Stimulated activated CD8-positive, alpha-beta memory T cell treated with anti-CD3 and anti-CD28 coated beads, Interleukin-12 subunit alpha, Interleukin-12 subunit beta, amount 100 ng/mL, for 1 hour (primary cell): ENCODE results near the gene KRT28.
"Not testable (repeated sequence)": the region's sequence is repeated elsewhere in the genome, so short reads cannot be mapped to it uniquely, and the experiment has no call there.

Experiments
- DNase-seq: peaks from one replicate; pipeline ENCODE4 v3.0.0-alpha.2; 2020; ENCODE audit warnings: low read depth

Gene KRT28

DNA sequence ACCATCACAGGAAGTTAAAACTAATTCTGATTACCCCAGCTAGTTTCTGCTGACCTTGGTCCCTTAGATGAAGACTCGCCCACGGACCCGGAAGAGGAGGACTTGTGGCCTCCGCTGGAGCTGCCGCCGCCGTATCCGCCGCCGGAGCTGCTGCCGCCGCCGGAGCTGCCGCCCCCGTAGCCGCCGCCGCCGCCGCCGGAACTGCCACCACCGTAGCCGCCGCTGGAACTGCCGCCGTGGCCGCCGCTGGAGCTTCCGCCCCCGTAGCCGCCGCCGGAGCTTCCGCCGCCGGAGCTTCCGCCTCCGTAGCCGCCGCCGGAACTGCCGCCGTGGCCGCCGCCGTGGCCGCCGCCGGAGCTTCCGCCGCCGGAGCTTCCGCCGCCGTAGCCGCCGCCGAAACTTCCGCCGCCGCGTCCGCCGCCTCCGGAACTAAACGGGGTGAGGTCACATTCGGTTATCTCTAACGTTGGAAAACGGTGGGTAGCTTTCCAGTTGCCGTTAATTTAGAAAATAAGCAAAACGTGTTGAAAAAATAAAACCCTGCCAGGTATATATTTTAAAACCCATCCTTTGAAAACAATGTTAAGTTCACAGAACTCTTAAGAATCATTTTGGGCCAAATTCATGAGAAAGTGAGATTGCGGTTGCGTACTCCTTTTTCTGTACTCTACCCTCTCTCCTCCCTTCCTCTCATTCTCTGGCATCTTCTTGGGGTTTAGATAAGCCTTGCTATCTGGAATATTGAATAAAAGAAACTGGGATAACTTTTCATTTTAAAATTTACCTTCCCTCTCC is 19.2 kb upstream of the KRT28 start:
- peak; percentile 70 for DNase-seq

DNA sequence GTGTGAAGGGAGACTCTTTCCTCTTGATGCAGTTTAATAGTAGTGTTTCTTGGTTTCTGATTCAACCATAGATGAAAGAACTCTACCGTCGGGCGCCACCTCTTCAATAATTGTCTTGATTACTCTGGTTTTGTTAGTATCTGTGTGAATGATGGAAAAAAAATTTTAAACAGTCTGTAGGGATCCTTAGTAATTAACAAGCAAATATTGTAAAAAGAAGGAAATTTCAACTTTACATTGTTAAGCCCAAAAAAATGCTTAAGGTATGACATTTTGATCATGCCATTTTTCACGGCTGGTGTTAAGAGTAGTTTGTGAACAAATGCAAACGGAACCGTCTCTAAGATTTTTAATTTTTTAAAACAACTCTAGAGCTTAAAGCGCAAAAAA is 18.6 kb upstream of the KRT28 start:
- no peak for DNase-seq

DNA sequence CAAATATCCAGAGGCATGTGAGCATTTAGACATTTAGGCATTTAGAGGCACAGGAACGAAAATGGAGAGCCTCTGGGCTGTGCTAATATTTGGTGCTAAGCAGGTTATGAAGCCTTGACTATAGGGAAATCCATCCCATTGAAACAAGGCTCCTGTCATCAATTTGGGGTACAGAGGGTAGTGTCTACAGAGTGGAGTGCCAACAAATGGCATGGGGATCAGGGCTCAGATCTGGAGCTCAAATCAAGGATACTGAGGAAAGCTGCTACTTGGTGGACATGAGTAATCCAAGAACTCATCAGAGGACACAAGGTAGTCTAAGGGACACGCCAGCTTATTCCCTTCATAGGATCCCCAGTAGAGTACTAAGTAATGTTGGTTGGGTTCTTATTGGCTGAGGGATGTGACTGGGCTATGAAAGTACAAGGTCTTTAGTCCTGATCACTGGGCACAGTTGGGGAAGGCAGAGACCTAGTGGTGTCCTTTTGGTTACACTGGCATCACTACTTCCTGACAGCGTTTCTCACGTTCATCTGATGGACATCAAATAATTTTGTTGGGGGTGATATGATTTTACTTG is 17.4 kb upstream of the KRT28 start:
- no peak for DNase-seq

DNA sequence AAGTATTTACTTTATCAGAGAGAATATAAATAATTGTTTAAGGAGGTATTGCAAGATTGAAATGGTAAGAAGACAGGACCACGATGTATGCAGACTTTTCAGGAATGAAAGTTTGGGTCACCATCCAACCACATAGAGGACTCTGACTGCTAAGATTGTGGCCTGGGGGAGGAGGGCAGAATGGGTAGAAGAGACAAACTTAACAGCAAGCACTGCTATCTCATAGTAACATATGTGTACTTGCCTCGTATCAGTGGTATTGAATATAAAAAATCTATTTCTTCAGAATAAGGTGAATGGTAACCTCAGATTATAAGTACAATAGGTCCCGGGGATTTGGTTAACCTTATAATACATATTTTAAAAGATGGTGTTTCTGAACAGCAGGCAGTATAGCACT is 16.8 kb upstream of the KRT28 start:
- no peak for DNase-seq

DNA sequence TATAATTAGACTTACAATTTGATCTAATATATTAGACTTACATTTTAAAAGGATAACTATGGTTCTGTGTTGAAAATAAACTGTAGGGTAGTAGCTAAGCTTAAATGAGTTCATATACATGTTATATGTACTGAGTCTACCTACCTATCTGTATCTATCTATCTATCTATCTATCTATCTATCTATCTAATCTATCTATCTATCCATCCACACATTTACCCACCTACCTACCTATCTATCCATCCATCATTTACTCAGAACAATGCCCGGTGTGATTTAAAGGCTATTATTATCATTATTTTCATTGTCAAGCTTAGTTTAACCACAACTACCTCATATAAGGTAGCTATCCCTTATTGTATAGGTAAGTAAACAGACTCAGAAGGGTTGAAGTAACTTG is 15.6 kb upstream of the KRT28 start:
- no peak for DNase-seq

DNA sequence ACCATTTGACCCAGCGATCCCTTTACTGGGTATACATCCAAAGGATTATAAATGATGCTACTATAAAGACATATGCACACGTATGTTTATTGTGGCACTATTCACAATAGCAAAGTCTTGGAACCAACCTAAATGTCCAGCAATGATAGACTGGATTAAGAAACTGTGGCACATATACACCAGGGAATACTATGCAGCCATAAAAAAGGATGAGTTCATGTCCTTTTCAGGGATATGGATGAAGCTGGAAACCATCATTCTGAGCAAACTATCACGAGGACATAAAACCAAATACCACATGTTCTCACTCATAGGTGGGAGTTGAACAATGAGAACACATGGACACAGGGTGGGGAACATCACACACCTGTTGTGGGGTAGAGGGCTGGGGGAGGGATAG is 14.9 kb upstream of the KRT28 start:
- not testable (repeated sequence) for DNase-seq

DNA sequence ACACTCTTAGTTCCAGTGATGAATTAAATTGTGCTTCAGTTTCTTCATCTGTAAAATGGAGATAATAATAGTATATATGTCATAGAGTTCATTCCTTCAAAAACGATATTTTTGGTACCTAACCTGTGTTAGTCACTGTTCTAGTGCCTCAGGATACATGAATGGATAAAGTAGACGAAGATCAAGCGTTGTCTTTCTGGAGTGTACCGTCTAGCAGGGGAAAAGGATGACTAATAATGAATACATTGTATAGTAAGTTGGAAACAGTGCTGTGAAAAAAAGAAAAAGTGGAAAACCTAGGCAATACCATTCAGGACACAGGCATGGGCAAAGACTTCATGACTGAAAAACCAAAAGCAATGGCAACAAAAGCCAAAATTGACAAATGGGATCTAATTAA is 14.0 kb upstream of the KRT28 start:
- DNase-seq, result no peak

DNA sequence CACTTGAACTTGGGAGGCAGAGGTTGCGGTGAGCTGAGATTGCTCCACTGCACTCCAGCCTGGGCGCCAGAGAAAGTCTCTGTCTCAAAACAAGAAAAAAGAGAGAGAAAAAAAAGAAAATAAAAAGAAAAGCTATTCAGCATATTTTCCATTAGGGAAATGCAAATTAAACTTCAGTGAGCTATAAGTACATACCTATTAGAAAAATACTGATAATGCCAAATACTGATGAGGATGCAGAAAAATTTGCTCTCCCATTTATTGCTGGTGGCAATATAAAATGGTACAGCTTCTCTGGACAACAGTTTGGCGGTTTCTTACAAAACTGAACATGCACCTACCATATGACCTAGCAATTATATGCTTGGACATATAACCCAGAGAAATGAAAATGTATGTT is 12.9 kb upstream of the KRT28 start:
- DNase-seq, result no peak

DNA sequence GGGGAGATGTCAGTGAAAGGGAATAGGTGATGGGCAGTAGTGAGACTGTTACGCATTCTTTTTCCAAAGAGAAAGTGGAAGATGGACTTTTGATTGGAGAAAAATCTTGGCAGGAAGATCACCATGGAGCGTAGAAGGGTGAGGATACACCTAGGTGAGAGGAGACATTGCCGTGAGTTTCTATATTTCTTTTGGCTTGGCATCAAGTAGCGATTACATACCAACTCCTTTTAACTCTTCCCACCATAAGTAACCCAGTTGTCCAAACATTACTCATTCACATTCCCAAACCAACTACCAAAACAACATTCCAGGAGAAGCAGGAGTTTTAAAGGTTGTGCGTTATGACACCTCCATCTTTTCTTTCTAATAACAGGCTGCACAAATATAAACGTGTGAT is 10.7 kb upstream of the KRT28 start:
- DNase-seq, result no peak

DNA sequence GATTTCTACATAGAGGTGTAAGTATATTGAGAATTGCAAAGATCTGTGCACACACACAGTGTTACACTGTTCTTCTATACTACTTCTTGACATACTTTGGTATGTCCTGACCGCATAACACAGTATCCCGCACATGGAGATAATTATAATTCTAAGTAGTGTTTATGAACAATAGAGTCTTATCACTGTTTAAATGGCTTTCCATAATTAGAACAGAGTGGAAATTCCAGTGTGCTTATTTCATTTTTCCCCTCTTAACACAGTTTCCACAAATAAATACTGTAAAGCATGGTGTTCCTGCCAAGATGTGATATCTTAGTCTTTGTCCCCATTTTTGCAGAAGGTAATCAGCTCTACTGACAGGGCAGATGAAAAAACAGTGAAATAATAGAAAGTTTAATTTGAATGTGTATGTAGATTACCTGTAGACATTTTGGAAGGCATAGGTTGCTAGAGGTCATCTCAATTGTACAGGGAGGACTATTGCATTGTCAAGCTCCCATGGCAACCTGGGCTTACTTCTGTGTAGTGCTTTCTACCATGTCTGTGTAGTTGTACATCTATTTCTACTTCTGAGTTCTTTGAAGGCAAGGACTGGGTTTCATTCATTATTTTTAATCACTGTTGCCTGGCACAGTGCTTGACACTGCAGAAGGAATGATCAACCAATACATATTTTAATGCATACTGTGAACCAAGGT is 10.1 kb upstream of the KRT28 start:
- no peak for DNase-seq

DNA sequence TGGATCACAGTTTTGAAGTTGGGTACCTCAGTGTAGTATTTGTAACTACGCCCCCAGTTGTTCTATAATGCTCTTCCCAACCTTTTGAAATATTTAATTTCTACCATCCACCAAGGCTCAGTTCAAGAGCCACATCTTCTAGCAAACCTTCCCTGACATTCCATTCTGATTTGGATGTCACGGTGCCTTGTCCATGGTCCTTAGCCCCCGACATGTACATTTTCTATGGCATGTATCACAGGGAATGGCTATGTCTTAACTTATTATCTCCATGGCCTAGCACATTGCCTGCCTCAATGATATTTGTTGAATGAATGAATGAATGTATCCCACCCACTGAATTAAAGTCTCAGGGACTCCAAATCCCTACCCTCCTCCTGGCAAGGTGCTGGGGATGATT is 6.4 kb upstream of the KRT28 start:
- DNase-seq, result no peak

DNA sequence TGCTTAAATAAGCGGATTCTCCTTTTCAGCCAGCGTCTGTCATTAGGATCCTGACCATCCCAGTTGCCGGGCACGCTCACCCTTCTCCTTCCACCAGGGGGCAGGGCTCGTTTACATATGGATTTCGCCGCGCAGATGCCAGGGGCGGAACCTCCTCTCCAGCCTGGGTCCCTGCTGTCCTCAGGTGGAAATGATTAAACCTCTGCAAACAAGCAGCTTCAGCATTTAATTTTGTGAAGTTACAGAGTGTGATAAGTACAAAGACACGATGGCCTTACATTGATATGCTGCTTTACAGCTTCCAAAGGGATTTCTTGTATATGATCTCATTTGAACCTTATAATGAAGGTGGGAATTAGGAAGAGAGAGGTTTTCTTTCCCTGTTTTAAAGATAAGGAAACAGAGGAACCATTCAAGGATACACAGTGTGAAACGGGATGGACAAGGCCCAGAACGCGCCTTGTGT is 3.9 kb upstream of the KRT28 start:
- DNase-seq, result peak; percentile 52

DNA sequence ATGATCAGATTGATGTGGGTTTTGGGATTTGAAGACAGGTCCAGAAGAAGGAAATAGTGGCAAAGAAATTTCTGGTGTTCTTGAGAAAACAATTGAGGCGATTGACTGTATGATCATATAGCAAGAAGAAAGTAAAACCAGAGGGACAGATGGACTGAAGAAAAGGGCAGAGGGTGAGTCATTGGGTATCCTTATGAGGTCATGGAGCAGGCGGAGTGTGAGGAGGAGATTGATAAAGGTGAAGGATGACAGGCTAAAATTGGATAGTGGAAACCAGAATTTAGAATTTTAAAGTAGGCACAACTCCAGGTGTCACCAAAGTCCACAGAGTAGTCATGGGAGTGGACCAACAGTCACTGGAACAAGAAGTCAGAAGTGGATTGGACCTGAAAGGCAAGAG is 1.4 kb upstream of the KRT28 start:
- DNase-seq, result no peak

DNA sequence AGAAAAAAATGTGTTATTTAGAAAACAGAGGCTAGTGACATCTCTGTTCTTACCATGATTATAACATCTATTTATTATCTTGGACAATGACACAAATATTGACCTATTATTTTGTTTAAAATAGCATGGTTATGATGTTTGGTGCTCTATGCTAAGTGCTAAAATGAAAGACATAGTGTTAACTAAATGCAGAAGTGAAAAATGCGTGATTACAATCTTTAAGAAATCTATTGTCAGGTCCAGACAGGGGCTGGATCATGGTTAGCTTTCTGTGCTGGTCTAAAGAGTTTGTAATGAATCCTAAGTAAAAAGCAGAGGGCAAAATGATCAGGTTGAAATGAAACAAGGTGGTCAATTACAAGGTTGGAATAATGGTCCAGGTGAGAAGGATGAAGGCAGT is 622 bp upstream of the KRT28 start:
- no peak for DNase-seq

DNA sequence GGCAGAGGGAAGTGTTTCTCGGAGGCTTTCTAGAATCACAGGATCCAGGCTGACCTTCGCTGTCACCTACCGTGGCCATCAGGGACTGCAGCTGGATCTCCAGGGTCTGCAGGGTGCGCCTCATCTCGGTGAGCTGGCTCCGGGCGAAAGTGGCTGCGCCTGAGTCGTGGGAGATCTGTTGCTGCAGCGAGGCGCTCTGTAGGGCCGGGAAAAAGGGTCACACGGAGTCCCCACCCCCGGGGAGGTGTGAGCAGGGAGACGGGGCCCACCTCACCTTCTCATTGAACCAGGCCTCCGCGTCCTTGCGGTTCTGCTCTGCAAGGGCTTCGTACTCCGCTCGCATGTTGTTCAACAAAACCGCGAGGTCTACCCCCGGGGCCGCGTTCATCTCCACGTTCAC is 2.9 kb downstream of the KRT28 start:
- no peak for DNase-seq

DNA sequence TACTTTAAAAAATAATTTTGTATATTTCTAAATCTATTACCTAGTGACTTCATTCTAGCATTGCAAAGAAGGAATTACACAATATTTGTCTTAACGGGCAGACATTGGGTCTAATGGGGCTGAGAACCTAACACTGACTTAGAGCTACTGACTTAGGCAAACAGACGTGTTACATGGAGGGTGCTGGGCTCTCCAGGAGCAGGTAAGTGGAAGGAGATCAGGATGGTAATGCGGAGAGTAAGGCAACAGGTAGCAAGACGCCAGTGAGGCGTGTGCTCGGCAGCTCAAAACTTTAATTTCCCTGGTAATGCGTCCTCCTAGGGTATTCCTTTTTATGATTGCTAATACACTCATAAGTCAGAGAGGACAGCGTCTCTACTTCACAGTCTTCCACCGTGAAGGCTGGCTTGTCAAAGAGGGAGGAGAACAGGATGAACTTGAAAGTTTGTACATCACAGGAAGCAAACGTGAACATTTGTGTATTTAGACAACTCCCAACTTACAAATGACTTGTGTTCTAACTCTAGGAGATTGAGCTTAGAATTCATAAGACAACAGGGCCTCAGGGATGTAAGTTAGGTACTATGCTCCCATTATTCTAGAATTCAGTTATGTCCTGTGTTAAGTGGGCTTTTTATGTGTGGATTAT is 4.6 kb downstream of the KRT28 start:
- no peak for DNase-seq

DNA sequence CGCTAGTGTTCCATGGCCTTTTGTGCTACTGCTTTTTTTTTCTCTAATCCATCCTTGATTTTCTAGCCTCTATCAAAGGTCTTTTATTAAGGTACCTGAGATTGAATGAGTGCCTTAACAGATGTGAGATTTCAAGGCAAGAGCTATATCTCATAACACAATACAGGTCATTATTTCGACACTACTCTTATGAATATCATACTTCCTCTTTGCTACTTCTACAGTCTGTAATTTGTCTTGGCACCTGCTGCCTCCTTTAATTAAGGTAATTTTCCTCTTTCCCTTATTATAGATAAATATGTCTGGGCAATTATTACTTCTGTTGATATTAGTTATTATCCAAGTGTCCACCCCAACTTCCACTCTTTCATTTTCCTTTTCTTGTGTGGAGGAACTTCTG is 5.3 kb downstream of the KRT28 start:
- DNase-seq, result no peak

DNA sequence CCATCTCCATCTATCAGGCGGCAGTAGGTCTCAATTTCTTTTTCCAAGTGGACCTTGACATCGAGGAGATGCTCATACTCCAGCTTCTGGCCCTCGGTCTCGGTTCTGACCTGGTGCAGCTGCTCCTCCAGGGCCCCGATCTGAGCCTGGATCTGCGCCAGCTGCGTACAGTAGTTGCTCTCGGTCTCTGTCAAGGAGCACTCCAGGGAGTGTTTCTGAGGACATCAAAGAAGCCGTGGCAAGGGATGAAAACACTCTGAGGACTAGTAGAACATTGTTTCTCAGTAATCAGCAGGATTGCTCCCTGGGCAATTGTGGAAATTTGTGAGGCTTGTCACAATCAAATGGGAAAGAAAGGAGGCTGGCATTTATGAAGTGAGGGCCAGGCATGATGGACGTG is 5.9 kb downstream of the KRT28 start:
- no peak for DNase-seq

DNA sequence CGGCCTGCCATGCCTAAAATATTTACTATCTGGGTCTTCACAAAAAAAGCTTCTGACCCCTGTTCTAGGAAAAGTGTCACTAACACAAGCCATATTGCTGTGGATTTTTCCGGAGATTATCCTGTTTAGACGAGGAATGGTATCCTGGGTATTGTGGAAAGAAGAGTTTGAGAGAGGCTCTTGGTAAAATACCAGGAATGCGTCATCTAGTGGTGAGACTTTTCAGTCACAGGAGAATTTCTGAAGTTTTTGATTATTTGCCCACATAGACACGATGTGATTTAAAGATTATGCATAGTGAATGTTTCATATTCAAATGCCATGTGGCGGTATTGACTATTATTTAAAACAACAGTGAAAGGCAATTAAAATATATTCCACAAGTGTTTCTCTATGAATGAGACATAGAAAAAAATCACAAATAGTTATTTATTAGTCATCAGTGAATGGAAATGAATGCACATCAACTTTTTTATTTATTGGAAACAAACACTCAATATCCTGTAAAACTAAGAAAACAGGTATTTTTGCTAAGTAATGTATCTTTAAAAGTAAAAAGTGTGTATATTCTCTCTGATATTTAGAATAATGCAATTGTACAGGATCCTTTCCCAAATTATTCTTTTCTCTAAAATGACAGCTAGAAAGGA is 7.8 kb downstream of the KRT28 start:
- DNase-seq, result no peak

DNA sequence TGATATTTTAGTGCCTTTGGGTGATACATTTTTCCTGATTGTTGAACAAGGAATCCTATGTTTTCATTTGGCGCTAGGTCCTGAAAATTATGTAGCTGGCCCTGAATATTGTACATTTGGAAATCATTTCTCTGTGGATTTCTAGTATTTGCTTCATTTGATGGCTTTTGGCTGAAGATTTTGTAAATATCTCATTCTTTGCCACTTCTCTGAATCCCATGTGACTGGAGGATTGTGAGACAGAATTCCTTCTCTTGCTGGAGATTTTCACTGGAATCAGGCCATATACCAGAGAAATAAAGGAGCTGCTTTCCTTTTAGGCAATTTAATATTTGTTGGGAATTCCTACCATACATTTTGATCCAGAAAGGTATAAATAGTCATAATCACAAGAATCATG is 8.6 kb downstream of the KRT28 start:
- no peak for DNase-seq

DNA sequence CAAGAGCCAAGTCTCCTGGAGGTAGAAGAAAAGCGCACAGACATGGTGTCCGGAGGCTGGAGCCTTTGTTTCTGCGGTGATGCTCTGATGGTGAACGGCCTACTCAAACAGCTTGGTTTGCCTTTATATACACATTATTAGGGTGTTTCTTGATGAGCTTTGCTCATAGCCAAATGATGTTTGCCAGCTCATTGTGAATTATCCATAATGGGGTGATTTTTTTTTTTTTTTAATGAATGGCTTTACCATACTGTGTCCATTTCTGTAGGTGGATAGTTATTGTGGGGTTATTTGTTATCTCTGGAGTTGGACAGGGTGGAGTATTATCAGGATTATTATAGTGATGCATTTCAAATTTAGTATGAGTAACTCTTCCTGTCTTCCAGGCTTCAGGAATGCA is 17.3 kb downstream of the KRT28 start, which contains the start of gene KRT27:
Gene KRT27, minus strand, starts transcription at position 101 of the 400 bp plus-strand sequence. Its CDS starts 57 bp downstream, at position 44.
- no peak for DNase-seq
